A549 treated with GW870086 at 1 μM for 4 hours (cell line): ENCODE results near the gene RPL9. TPM values are rescaled to one million over a fixed set of nuclear protein-coding genes. Genes with fewer than 3 reads are reported as not detected.

Source experiments
- total RNA-seq: library from RNA; stranded (reverse); fragments of 200-300 nt; extraction: Qiagen RNA extraction; gene quantifications from 5 replicates; pipeline ENCODE4 v1.2.3, GENCODE V29; 2022; ENCODE audit warnings: low read depth

RPL9 gene
- 898 to 1,713 TPM (median 907 TPM) in 5 replicates for total RNA-seq

DNA sequence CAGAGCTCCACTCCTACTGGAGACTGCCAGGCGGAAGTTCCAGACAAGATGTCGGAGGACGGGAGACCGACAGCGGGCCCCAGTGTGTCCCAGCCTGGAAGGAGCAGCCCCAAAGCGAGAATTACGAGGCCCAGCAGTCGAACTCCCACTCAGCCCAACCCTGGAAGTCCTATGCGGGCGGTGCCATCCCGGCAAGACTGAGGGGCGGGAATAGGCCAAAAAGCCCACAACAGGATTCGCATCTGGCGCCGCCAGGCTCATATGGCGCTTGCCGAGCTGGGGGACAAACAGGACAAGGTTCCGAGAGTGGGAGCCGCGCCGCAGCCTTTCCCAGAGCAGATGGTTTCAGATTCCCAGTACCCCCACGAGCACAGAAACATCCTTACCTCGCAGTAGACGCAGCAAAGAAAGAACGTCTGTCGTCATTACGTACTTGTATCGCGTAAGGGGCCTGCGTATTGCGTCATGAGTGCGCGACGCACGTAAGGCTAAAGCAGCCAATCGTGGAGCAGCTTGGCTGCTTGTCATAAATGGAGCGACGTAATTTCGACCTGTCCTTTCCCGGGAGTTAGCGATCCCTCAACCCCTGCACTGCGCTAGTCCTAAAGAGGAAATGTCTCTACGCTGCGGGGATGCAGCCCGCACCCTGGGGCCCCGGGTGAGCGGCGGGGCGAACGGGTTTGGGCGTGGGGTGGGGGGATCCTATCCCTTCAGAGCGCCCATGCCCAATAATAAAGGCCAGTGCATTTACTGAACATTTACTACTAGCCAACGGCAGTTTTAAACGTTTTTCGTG, at the start of gene RPL9, which contains the start of gene LIAS:
TSS of gene RPL9 (minus strand) at position 418 of the 796 bp plus-strand sequence. CDS start 483 bp downstream, outside the sequence.
TSS of gene LIAS (plus strand) at position 552 of the 796 bp plus-strand sequence. CDS start at position 614, 62 bp downstream.

DNA sequence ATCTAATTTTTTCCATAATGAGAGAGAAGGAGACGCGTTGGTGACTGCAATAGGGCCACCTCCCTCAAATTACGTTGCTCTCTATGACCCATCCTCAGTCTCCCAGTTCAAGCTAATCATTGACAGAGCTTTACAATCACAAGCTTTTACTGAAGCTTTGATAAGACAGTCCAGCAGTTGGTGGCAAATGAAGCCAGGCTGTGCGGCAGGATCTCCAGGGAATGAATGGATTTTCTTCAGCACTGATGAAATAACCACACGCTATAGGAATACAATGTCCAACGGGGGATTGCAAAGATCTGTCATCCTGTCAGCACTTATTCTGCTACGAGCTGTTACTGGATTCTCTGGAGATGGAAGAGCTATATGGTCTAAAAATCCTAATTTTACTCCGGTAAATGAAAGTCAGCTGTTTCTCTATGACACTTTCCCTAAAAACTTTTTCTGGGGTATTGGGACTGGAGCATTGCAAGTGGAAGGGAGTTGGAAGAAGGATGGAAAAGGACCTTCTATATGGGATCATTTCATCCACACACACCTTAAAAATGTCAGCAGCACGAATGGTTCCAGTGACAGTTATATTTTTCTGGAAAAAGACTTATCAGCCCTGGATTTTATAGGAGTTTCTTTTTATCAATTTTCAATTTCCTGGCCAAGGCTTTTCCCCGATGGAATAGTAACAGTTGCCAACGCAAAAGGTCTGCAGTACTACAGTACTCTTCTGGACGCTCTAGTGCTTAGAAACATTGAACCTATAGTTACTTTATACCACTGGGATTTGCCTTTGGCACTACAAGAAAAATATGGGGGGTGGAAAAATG, 51.7 kb downstream of the RPL9 start, which contains the start of gene KLB:
TSS of gene KLB (plus strand) at position 168 of the 821 bp plus-strand sequence. CDS start at position 188, 20 bp downstream.

Other genes starting within 250 kb of the RPL9 start
- 17.0 to 22.2 TPM (median 17.9 TPM) in 5 replicates for gene RFC1, start 92.6 kb downstream of the RPL9 start, total RNA-seq
- 0.08 to 0.15 TPM (median 0.11 TPM) in 5 replicates for gene KLB, start 52.0 kb downstream of the RPL9 start, total RNA-seq
- 10.0 to 12.5 TPM (median 11.1 TPM) in 5 replicates for gene LIAS, start 134 bp upstream of the RPL9 start, total RNA-seq
- gene UGDH, start 68.5 kb upstream of the RPL9 start, total RNA-seq, result 211 to 314 TPM (median 235 TPM) in 5 replicates
- gene SMIM14, start 179.9 kb upstream of the RPL9 start, total RNA-seq, result 11.6 to 16.4 TPM (median 15.2 TPM) in 5 replicates
- 55.9 to 79.5 TPM (median 73.4 TPM) in 5 replicates for gene UBE2K, start 239.2 kb upstream of the RPL9 start, total RNA-seq